GM21529 (cell line): ENCODE data around the gene ELAVL1.

Experiments
- ATAC-seq: cut with Tn5 transposase; IDR thresholded peaks from one replicate; pipeline ENCODE4 v1.9.1; 2021; ENCODE audit not compliant: unreplicated experiment

The ELAVL1 gene

DNA sequence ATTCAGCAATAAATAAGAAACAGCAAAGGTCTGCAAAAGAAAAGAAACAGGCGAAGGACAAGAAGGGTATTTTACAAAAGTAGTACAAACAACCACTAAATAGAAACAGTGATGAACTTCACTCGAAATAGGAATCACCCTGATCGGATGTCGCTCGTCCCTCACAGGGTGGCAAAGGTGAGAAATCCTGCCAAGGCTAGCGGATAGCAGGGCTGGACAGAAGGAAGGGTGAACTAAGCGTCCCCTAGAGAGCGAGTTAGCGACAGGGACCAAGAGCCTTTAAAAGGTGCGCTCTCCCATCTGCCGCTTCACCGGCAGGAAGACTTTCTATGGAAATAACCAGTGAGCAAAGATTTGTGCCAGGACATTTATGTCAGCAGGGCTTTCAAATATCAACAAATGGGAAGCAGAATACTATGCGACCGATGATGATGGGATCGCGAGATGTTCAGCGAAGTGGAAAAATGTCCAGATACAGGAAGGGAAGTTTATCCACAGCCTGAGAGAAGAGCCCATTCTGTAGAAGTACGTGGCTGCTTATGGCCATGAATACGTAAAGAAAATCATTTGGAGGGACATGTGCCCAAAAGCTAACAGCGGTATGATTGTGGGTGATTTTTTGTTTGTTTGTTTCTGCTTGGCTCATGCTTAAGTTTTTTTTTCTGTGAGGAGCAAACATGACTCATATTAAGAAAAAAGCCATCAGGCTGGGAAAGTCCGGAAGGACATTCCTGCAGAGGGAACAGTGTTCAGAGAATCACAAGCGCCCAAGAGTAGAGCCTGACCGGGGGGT lies 18.9 kb downstream of the ELAVL1 start:
- no peak for ATAC-seq

DNA sequence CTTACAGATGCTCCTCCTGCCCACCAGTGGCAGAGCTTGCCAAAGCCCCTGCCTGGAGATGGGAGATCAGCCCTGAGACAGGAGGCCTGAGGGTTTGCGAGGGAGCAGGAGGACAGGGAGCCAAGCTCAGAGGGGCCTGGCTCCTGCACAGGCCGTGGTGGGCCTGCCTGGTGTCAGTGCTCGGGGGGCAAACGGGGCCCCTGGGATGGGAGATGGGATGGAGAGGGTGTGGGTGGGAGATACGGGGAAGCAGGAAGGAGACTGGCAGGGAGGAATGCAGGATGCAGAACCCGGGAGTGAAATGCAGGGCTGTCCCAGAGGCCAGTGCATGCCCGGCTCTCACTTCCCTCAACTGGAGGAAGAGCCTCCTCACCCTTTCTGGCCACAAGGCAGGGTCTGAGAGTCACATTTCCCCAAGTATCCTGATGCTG lies 19.9 kb downstream of the ELAVL1 start:
- no peak for ATAC-seq

DNA sequence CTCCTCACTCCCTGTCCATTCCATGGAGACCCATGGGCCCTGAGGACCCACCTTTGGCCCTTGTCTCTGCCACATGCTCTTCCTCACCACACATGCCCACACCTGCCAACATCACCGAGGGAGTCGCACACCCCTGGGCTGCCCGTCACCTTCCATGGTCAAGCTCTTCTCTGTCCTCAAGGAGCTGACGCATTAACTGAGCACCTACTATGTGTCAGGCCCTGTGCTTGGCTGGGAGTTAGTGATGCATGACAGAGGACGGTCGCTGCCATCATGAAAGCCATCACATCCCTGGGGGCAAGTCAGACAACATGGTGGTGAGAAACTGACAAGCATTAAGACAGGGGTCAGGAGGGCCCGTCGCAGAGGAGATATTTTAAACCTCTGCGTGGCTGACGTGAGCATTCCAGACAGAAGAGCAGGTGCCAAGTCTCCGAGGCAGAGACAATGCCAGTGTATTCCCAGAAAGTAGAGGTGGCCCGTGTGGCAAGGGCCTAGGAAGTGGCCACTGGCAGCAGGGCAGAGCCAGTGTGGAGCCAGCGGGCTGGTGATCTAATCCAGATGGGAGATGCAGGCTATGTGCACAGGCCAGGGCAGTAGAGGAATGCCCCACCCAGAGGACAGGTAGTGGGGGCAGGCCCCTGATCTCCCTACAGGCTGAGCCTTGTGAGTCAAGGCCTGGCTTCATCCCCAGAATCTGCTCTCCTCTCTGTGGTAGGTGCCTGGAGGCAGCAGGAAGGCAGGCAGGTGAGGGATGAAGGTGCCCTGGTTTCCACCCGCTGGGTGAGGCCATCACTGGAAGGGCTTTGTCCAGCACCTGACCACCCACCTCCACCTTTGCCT lies 21.2 kb downstream of the ELAVL1 start:
- no peak for ATAC-seq

DNA sequence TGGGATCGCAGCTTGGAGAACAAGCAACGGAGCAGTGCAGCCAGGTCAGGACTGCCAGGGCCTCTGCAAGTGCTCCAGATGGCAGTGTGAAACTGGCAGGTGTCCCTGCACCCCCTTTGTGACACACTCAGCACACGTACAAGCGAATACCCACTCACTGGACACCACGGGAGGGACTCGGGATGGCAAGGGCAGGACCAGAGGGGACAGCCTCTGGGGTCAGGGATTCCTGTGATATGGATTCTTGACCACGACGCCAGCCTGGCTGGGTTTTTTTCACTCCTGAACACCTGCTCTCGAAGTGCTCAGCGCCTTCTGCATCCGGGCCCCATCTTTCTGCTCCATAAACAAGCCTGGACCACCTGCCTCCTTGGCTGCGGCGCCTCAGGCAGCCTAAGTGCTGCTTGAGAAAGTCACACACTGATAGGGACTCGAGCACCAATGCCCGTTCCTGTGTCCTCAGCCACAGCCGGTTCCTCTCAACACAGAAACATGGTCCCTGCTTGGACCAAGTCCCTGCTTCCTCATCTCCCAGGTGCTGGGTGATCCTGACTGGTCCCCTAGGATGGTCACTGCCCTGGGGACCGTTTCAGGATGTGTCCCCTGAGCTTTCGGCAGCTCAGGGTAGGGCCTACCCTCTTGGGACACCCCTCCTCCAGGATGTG lies 22.0 kb downstream of the ELAVL1 start:
- ATAC-seq: no peak

DNA sequence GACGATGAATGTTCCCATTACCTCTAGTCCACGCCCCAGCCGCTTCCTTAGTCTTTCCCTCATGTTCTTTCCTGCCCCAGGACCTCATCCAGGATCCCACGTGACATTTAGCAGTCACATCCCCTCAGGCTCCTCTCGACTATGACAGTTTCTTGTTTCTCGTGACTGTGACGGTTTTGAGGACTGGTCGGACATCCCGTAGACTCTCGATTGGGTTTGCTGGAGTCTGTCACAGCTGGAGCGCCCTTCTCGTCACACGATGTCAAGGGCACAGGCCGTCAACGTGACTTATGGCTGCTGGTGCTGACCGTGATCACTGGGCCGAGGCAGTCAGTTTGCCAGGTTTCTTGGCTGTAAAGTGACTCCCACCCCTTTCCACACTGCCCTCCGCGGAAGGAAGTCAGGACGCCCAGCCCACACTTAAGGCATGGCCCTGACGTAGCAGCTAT lies 22.8 kb downstream of the ELAVL1 start:
- no peak for ATAC-seq

DNA sequence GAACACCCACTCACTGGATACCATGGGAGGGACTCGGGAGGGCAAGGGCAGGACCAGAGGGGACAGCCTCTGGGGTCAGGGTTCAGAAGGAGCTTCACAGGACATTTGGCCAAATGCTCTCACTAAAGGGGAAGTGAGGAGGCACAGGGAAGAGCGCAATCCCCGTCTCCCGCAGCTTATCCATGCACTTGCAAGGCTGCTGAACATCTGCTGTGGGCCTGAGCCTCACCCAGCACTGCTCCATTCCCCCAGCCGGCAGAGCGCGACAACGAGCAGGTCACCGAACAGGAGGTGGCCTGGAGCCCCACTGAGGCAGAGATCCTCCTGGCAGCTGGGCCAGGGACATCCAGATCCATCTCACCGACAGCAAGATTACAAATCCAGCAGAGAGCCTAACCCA lies 23.3 kb downstream of the ELAVL1 start:
- no peak for ATAC-seq

DNA sequence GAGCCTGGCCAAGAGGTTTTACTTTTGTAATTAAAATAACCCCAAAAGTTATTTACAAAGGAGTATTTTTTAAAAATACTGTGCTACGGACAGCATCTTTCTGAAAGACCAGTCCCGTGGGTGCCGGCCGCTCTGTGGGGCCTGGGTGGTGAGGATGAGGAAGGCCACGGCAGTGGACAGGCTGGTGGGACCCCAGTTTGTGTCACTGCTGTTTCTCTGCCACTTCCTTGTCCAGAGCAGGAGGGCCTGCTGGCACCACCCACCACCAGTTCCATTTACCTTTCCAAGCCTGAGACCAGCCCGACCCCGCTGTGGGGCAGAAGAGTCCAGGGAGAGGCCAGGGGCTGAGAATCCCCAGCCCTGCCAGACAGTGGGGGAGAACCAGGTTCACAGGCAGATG lies 23.8 kb downstream of the ELAVL1 start:
- no peak for ATAC-seq

DNA sequence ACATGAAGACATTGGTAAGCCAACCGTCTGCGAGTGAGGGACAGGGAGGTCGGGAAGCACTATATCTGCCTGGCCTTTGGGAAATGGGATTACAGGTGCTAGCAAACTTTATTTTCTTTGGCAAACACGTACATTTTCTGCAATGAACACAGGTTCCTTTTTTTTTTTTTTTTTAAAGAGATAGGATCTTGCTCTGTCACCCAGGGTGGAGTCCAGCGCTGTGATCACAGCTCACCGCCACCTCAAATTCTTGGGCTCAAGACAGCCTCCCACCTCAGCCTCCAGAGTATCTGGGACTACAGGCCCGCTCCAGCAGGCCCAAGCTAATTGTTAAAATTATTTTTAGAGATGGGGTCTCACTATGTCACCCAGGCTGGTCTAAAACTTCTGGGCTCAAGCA lies 24.2 kb downstream of the ELAVL1 start:
- no peak for ATAC-seq

DNA sequence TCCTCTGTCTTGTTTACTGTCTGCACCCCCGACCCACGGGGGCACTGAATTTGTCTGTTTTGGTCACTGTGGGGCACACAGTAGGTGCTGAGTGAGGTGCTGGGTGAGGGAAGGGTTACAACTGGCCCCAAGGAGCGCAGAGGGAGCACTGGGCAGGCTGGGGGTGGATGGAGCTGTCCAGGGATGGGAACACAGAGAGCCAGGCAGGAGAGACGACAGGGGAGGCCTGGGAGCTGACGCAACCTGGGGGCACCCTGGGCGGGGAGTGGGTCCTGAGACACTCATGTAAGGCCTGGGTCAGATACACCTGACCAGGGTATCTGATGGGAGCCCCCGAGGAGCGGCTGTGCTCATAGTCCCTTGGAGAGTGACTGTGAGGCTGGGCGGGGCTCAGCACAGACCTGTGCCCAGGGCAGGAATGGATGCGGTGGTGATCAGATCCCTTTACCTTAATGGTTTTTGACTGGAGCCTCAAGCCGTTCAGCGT lies 24.8 kb downstream of the ELAVL1 start:
- no peak for ATAC-seq

DNA sequence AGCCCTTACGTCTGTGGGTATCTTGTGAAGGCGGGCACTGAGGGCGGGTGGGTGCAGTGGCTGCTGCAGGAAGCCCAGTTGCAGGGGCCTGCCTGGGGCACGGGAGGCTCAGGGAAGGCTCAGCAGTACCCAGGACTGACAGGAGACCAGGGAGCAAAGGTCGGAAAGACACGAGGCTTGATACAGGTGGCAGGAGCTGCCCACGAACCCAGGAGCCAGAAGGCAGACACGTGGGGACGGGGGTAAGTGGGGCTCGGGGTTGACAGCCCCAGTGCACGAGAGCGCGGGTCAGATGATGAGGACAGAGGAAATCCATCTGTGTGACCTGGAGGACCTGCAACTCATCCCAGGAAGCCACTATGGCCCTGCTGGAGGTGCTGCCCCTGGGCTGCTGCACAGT lies 25.3 kb downstream of the ELAVL1 start:
- no peak for ATAC-seq

DNA sequence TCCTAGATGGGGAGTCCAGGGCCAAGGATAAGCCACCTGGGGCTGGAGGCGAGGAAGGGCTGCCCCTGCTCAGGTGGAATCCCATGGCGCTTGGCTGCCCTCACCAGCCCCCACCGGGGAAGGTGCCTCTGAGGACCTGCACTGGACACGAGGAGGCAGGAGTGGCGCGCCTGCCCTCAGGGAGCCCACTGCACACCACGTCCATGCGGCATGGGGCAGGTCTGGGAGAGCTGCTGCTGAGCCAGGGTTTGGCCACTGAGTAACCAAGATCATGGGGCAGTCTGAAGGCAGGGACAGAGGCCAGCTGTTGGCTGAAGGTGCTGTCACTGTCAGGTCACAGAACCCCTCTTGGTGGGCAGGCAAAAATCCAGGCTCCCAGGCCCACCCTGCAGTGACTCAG lies 25.9 kb downstream of the ELAVL1 start:
- ATAC-seq: no peak

DNA sequence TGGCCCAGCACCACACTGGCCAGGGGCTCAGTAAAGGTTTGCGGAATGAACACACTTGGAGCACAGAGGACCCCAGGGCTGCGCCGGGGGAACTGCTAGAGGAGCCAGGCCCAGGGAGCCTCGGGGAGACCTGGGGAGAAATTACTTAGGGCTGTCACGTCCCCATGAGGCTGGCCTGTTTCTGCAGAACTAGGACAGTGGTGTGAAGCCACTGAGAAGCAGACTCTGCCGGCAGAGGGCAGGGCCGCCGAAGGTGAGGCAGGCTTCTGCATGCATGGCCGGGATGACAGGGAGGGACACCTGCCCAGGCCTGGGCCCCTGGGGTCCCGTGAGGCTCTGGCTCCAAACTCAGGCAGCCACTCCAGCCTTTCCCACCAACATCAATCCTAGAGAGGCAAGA lies 26.4 kb downstream of the ELAVL1 start:
- ATAC-seq: no peak

DNA sequence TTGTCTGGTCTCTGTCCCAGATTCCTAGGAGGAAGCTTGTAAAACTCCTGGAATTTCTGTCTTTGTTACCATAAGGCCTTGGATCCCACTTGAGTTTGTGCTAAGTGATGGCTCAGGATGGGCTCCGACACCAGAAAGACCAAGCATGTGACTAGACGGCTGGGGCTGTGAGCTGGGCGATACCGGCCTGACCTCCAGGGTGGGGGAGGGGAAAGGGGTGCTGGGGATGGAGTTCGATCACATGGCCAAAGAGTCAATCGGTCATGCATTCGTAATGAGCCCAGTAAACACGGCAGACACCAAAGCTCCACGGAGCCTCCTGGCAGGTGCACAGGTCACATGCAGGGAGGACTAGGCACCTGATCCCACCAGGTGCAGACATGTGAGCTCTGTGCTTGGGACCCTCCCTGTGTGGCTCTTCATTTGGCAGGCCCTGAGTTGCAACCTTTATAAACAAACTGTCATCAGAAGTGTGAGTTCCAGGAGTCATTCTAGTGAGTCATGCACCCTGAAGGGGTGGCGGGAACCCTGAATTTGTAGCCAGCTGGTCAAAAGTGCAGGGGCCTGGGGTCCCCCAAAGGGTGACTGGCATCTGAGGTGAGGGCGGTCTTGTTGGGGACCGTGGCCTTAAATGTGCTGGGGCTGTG lies 27.1 kb downstream of the ELAVL1 start:
- ATAC-seq: no peak

DNA sequence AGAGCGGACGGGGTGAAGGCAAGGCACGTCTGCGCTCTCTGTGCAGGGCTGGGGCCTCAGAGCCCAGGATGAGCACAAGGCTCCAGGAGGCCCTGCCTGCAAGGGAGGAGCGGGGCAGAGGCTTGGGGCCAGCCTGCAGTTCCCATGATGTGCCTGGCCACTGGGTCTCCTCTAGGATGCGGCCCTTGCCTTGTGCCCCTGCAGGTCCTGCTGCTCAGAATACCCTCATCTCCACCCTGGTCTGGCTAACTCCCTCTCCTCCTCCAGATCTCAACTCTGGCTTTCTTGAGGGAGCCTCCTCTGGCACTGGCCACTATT lies 27.8 kb downstream of the ELAVL1 start:
- no peak for ATAC-seq

DNA sequence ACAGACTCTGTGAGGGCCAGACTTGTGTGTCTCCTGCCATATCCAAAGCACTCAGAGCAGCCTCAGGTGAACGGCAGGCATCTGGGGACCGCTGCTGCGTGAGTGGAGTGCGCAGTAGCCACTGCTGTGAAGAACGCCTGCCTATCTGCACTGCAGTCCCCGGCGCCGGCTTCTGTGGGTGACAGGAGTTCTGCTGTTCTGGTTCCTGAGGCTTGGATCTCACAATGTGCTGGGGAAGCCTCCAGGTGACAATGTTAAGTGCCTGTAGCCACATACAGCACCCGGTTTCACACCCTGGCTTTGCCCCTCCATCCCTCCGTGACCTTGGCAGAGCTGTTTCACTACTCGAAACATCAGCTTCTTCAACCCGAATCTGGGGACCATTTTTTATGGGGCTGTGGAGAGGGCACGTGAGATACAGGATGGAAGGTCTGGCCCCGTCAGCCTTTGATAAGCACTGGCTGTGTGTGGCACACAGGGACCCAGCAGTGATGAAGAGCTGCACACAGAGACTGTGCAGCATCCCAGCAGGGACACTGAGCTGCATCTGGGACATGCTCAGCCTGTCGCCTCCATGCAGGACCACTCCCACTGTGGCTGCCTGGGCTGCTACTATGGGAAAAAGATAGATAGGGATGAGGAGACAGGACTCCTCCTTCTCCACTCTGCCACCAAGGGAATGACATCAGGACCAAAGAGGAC lies 28.3 kb downstream of the ELAVL1 start:
- ATAC-seq: no peak

DNA sequence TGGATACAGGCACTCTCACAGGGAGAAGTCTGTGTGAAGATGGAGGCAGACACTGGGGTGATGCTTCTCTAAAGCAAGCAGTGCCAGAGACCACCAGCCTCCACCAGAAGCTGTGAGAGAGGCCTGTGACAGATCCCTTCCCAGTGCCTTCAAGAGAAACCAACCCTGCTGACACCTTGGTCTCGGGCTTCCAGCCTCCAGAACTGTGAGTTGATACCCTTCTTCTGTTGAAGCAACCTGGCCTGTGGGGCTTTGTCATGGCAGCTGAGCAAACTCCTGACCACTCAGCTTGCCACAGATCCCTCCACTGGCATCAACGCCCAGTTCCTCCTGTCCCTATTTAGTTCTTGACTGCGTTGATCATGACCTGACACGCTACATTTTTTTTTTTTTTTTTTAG lies 29.0 kb downstream of the ELAVL1 start:
- no peak for ATAC-seq

DNA sequence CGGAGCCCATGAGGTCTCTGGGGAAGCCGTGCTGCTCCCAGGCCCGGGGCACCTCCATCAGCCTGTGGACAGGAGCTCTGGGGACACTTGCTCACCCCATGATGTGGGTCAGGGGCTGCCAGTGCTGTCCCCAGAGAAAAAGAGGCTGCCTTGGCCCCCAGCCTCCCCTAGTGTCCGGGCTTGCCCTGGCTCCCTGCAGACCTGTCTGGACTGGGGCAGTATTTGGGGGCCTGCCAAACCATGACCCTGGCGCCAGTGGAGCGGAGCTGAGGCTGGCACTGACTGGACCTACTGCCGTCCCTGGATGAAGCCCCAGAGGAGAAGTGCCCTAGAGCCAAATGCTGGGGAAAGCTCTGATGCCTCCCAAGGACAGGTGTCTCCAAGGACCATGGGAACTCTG lies 30.4 kb downstream of the ELAVL1 start:
- no peak for ATAC-seq

DNA sequence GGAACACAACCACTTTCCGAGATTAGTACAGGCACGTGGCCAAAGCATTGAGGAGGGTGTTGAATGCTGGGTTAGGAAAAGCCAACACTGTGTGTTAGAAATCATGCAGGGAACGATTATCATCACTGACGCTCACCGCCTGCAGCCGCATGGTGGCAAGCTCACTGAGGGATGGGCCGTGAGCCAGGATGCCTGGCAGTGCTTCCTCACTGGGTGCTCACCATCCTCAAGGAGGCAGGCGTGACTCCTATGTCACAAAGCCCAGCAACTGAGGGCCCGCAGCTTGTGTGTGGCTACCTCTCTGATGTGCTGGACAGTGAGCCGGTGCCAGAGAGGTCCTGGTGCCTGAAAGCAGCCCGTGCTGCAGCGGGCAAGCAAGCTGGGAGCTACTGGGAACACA lies 31.6 kb downstream of the ELAVL1 start:
- no peak for ATAC-seq

DNA sequence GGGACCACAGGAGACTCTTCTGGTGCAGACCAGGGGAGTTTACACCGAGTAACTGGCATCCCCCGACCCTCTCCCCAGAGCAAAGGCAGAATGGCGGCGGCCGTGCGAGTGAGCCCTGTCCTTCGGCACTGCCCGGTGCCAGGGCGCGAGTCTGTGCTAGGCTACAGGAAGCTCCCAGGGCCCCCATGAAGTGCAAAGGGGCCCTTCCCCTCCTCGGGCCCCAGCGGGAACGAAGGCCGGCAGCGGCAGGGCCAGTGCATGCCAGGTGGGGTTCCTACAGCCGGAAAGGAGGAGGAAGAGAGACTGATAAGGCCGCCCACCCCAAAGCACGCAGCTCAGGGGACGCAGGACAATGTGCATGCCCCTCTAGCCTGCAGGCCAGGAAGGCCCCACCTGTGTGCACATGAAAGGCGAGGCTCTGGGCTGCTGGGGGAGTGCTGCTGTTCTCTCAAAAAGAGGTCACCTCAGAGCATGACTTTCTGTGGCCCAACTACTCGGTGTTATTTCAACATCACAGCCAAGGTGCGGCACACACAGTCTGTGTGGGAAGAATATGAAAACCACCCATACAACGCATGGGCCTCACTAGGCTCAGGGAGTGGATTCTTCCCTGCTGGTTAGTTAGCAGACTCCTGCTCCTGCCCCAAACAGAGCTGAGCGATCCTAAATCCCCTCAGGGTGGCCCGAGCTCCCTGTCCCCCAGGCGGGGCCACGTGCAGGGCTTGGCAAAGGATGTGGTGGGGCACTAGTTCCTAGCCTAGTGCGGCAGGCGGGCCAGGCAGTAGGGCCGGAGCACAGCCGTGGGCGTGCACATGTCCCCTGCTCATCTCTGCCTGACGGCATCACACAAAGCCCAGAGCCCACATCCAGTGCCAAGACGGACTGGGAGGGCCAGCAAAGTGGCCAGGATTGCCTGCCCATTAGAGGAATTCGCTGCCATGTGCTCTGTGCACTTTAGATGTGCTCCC lies 33.6 kb downstream of the ELAVL1 start:
- ATAC-seq: no peak
